HG02840 (cell line): ENCODE data around the gene IL1RAPL2.
"Not testable (repeated sequence)": the region's sequence is repeated elsewhere in the genome, so short reads cannot be mapped to it uniquely, and the experiment has no call there.

Experiments used
- ATAC-seq: cut with Tn5 transposase; IDR thresholded peaks from one replicate; pipeline ENCODE4 v1.9.1; 2021; ENCODE audit warnings: mild to moderate bottlenecking, moderate library complexity, moderate number of reproducible peaks; ENCODE audit not compliant: unreplicated experiment, low FRiP score

The IL1RAPL2 gene

DNA sequence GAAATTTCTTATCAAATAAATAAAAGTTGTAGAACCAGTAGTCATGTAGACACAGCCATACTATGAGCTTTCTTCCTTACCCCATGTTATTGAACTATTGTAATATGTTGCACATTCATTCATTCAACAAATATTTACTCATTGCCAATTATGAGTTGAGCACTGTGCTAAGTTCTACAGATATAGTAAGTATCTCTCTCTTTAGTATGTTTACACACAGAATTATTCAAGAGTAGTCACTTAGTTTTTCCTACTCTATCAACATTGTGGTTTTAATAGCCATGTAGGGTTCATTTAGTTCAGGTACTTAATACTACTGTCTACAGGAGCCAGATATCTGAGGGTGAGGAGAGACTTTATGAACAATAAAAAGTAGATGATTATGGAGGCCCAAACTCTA lies 568.3 kb downstream of the IL1RAPL2 start:
- no peak for ATAC-seq

DNA sequence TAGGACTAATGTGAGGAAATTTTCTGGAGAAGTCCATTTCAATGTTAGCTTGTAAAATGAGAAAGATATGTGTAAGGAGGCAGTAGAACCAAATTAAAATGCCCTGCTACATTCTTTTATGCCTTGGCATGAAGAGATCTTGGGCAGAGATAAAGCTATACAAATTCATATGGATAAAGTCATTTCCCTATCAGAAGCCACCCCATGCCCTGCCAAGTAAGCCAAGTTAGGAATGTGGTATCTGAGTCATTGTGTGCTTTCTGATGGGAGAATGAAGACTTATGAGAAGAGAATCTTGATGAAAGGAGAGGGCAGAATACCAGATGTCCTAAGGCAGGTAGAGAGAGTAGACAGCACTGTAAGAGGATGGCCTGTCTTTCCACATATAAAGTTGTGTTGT lies 570.8 kb downstream of the IL1RAPL2 start:
- no peak for ATAC-seq

DNA sequence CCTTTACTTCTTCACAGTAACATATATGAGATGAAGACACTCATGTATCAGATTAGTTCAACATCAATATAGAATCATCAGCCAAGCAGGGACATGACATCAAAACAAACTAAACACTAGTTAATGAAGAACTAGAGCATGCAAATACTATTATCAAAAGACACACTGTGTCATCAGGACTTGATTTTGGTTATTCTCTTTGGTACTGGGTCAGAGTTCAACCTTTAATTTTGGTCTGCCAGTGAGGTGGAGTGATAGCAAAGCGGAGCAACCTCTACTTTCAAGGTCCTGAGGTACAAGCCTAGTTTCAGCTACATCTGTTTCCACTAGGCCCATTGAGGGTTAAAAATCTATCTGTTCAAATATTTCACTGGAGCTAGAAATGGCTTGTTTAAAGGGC lies 584.0 kb downstream of the IL1RAPL2 start:
- ATAC-seq, result no peak

DNA sequence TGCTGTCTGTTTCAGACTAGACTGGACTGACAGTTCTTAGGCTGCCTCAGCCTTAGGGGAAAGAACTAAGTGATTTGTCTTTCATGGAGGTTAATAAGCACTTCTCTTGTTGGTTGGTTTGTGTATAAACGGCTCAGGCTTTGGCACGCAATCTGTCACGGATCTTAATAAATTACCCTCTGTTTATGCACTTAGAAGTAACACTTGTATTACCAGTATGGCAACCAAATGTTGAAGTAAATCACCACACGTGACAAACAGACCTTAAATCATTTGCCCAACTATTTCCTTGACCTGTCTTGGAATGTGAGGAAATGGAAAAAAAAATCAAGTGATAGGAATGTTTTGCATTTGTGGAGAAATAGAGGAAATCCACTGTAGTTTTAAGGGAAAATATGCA lies 584.6 kb downstream of the IL1RAPL2 start:
- ATAC-seq, result no peak

DNA sequence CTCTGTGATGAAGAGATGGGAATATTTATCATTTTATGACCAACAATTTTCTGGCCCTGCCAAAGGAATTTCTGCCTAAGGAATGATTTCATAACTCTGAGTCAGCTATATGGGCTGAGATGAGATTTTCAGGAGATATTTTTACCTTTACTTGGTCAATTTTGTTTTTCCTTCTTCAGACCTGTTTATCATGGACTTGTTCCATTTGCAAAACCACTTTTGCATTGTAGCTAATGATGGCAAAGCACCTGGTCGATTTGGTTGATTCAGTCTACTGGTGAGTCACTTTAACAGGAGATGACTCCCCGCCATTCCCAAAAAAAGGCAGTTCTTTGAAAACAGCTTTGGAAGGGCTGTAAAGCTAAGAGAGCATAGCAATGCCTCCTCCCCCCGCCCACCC lies 601.2 kb downstream of the IL1RAPL2 start:
- ATAC-seq, result no peak

DNA sequence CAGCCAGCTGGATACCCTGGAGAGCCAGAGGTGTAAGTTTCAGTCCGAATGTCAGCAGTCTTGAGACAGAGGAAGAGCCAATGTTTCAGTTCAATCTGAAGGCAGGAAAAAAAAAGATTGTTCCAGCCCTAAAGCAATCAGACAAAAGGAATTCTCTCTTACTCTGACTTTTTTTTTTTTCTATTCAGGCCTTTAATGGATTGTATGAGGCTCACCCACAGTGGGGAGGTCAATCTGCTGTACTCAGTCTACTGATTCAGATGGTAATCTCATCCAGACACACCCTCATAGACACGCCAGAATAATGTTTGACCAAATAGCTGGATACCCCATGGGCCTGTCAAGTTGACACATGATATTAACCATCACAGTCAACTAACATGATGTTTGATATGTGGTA lies 602.6 kb downstream of the IL1RAPL2 start:
- ATAC-seq, result no peak

DNA sequence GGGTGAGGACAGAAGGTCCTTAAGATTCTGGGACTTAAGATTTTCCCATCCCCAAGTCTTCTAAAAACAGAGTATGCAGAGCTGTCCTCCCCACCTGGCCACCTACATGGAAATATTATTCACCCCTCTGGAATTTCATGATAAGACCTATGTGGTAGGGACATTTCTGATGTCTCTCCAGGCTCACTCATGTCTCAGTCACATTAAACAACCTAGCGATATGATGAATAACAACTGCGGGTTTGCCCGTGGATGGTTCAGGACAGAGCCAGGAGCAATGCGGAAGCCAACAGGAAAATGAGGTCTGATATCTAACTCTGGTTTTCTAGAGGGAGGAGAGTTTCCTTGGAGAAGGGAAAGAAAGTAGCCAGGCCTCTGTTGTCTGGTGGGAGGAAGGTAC lies 607.1 kb downstream of the IL1RAPL2 start:
- no peak for ATAC-seq

DNA sequence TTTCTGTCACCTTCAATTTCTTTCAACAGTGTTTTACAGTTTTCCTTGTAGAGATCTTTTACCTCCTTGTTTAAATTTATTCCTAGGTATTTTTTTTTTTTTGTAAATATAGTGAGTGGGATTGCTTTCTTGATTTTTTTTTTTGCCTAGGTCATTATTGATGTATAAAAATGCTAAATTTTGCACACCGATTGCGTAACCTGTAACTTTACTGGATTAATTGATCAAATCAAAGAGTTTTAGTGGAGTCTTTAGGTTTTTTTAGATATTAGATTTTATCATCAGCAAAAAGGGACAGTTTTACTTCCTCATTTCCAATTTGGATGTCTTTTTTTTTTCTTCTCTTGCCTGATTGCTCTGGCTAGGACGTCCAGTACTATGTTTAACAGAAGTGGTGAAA lies 613.6 kb downstream of the IL1RAPL2 start:
- no peak for ATAC-seq

DNA sequence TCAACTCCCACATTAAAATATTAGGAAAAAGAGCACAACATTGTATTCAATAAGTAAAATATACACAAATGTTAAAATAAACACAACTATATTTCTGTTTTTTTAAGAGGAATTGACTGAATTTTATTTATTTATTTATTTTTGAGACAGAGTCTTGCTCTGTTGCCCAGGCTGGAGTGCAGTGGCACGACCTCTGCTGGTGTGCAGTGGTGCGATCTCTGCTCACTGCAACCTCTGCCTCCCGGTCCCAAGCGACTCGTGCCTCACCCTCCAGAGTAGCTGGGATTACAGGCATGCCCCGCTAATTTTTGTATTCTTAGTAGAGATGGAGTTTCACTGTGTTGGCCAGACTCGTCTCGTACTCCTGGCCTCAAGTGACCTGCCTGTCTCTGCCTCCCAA lies 623.1 kb downstream of the IL1RAPL2 start:
- no peak for ATAC-seq

DNA sequence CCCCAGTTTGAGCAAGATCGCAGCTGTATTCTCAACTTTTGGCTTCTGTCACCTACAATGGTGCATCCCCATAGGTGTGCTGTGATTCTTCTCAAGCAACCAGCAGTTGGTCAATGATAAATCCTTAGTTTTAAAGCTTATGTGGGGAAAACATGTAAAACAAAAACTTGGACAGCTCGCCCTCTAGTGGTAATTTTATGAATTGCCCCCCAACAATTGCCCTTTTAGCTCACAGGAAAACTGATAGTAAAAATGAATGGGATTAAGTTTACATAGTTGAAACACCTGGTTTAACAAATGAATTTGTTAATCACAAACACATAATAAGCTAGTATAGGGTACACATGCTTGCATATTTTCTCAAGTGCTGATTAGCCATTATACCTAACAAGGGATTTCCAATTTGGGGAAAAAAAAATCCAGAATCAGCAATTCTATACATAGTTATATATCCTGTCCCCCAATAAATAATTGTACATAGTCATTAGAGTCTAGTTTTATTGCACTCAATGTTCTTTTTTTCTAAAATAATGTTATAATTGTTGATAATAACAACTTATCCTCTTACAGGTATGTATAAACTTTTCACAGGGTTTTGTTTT lies 624.4 kb downstream of the IL1RAPL2 start:
- no peak for ATAC-seq

DNA sequence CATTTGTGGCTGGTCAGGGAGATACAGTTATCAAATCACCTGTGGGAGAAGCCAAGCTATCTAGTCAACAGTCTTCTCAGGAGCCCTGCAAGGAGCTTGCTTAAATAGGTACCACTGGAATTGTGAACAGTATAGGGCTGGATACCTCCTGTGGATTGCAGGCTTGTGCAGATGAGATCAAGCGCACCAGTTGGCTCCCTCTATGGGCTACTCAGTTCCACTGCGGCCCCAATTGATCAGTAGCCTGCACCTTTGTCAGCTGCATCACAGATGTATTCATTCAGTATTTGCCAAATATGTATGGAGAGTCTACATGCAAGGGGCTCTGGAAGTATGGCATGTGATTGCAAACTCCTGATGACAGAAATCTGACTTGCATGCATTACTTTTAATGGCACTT lies 625.9 kb downstream of the IL1RAPL2 start:
- no peak for ATAC-seq

DNA sequence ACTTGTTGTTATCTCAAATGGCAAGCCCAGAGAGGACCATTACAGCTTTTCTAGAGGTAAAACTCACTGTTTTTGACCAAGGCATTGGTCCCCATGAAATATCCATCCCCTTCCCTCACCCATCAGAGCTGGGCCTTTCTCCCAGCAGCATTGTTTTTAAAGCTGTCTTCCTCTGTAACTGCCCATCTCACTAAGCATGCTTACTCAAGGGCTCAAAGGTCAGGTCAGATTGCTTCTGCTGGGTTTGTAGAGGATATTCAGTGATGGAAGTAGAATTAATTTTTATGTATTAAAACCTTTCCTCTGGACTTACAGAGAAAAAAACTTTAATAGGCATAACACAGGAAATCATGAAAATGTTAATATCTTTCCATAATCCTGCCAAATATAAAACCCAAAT lies 643.4 kb downstream of the IL1RAPL2 start:
- ATAC-seq, result no peak

DNA sequence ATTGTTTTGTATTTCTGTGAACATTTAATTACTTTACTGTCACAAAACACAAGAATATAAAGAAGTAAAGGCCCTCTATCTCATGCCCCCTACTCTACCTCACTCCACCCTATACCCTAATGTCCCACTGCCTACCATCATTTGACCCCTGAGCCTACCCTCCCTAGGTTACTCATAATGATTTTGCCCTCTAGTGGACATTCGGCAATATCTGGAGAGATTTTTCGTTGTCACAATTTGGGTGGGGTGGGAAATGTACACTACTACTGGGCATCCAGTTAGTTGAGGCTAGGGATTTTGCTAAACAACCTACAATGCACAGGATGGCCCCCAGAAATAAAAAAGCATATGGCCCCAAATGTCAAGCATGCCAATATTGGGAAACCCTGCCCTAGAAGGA lies 644.3 kb downstream of the IL1RAPL2 start:
- no peak for ATAC-seq

DNA sequence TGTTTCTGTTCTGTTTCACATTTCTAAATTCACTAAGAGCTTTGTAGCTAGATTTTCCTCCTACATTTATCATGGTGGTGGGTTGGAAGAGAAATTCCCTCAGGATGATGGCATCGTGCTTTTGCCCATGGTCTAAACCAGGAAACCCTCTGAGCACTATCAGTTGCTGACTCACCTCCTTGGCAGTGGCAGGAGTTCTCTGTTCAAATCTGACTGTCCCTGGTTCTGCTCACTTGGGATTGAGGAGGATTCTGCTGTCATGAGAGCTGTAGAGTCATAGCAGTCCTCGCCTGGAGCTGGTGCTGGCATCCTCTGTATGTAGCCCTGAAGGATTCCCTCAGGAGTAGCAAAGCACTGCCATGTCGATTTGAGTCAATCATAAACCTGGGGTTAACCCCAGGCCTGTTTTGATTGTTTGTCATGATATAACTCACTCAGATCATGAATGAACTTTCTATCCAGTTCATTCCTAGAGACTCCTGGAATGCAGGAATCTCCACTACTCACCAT lies 645.1 kb downstream of the IL1RAPL2 start:
- ATAC-seq, result no peak

DNA sequence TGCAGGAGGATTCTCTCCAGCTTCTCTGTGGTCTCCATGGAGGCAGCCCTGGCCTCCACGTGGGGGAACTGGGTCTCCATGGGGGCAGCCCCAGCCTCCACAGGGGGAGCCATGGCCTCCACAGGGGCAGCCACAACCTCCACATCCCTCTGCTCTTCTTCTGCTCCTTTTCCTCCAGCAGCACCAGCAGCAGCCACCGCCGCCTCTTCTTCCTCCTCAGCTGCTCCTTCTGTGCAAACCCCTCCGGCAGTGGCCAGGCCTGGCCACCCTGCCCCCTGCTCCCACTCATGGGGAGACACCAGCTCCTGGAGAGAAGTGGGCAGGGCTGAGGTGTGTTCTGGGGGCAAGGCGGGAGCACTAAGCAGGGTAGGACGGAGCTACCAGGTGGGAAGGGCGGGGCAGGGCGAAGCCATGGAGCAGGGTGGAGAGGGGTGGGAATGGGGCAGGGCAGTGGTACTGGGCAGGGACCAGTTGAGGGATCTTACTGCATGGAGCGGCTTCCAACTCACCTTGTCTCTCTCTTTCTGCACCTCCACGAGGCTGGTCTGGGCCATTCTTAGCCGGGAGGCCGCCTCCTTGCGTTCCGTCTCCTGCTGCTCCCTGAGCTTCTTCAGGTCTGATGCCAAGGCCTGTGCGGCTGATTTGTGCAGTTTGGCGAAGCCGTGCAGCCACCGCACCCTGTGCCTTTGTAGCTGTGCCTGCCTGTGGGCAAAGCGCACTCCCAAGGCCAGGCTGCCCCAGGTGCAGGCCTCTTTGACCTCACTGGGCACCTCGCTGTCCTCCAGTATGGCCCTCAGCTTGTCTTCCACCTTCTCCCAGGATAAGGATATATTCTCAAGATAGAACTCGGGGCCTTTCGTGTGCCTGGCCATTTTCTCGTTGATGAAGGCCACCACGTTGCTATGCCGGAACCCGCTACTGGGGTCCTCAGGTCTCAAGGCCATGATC lies 653.7 kb downstream of the IL1RAPL2 start:
- no peak for ATAC-seq

DNA sequence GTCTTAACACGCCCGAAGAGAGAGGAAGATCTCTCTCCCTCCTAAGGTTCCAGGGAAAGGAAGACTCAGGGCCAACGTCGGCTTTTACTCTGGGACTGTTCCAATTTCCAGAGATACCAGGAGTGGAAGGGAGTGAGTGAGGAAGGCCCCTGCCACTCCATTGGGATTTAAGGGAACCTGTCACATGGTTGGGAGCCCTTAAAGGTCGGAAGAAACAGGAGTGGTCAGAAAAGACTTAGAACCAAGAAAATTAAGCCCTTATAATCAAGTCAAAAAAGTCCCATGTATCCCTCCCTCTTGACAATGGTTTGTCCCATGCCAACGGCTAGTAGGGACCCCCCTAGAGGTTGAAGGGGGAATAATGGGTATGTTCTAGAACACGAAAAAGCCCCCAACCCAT lies 654.6 kb downstream of the IL1RAPL2 start, which contains the start of gene TEX13A:
Gene TEX13A (minus strand): TSS at position 59 of the 400 bp plus-strand sequence. CDS start 297 bp downstream, outside the sequence.
- no peak for ATAC-seq

DNA sequence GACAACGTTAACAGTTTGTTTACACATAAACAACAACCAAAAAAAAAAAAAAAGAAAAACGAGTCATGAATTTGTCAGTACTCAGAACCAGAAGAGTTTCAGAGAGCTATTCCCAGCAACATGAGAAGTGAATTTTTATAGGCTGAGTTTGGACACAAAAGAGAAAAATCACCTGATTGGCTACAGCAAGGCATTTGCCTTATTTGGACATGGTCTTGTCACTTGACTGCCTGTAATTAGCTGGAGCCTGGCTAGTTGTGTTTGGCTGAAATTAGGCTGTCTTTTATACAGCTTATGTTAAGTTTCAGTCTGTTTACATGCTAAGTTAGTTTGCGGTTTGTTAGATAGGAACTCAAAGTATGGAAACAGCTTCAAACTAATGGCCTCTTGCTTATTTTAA lies 655.4 kb downstream of the IL1RAPL2 start:
- no peak for ATAC-seq

DNA sequence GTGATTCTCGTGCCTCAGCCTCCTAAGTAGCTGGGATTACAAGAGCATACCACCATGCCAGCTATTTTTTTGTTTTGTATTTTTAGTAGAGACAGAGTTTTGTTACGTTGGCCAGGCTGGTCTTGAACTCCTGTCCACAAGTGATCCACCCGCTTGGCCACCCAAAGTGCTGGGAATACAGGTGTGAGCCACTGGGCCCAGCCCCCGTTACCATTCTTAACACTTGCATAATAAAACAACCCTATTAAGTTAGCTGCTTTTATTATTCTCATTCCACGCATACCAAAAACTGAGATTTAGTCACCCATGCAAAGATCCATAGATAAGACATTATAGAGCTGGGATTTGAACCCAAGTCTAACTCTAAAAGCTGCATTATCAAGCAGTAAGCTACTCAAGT lies 660.5 kb downstream of the IL1RAPL2 start:
- no peak for ATAC-seq

DNA sequence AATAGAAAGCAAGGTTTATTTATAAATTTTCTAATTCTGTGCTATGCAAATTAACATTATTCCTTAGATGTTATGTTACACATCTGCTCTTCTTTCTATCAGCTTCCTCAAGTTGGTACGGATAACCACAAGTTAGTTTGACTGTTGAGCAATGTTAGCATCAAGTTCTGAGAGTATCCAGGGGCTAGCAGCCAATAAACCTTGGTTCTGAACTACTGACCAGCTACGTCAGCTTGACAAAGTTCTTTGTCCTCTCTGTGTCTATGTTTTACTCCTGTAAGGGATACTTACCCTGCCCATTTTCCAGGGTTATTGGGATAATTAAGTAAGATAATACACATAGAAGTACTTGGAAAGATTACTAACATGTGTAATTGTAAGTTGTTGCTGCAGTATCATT lies 662.6 kb downstream of the IL1RAPL2 start:
- ATAC-seq, result no peak

DNA sequence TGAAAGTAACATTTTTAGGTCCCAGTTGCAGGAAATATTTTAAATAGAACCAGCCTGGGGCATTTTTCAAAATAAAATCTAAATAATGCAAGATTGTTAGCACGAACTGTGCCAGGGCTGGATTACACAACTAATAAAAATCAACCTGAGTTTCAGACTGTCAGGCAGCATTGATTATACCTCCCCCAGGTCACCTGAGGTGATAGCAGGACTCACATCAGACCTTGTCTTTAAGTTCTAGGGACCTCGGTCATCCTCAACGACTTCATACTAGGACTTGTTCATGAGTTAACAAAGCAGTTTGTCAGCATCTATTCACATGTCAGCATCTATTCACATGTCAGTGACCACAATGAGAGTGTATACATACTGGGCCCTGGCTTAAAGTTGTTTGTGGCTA lies 663.1 kb downstream of the IL1RAPL2 start:
- ATAC-seq, result no peak

DNA sequence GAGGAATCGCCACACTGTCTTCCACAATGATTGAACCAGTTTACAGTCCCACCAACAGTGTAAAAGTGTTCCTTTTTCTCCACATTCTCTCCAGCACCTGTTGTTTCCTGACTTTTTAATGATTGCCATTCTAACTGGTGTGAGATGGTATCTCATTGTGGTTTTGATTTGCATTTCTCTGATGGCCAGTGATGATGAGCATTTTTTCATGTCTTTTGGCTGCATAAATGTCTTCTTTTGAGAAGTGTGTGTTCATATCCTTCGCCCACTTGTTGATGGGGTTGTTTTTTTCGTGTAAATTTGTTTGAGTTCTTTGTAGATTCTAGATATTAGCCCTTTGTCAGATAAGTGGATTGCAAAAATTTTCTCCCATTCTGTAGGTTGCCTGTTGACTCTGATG lies 671.4 kb downstream of the IL1RAPL2 start:
- ATAC-seq, result not testable (repeated sequence)

DNA sequence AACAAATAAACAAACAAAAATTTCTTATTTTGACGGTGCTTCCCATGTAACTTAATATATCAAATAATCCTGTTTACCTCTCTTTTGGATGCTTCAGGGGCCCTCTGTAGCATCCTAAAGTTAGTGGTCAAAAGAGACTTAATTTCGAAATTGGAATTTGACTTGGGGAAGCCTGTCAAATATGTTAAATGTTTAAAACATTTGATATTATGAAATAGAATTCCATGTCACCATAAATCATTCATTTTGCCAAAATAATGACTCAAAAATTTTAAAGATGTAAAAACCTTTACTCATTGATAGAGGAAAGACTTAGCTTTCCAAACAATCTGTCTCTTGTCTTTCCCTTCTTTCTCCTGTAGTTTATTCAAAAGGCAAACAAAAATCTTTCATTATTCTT lies 675.1 kb downstream of the IL1RAPL2 start:
- no peak for ATAC-seq
